A549 (cell line): Measurements from ENCODE around the gene TNP1. TPM values are rescaled to one million over a fixed set of nuclear protein-coding genes. Genes with fewer than 3 reads are reported as not detected.

ENCODE experiments used
- ATAC-seq, 2 experiments: fragments of 200-7000 bp in 1 of 2; fragments of >200 bp in 1 of 2; cut with Nextera tagmentation in 1 of 2; cut with Tn5 transposase in 1 of 2; 3 replicates each; pipeline versions ENCODE4 v1.8.0 to v1.9.1; 2018 to 2020; ENCODE audit warnings: mild to moderate bottlenecking in 1 of 2, moderate library complexity in 1 of 2
- CTCF ChIA-PET: fragments of 300-600 bp; sonication (Branson Sonifier 250); formaldehyde crosslinking; extraction: SDS; loops from one replicate; lab custom pipeline; 2021; ENCODE audit warnings: antibody characterized with exemption, inconsistent platforms; lab: Yijun Ruan, JAX
- POLR2A ChIA-PET: fragments of 350-600 bp; formaldehyde crosslinking; extraction: SDS; loops from one replicate; lab custom pipeline; 2021; ENCODE audit warnings: antibody characterized with exemption, inconsistent platforms; lab: Yijun Ruan, JAX
- DNase-seq, 2 experiments: peaks; one replicate each; pipeline versions ENCODE4 v3.0.0 to v3.0.0-alpha.2; 2011 to 2016; ENCODE audit warnings: low read depth in 1 of 2, low spot score in 1 of 2
- FAIRE-seq: peaks from 2 replicates; lab custom pipeline; 2011; peaks lifted over from hg19 to GRCh38; lab: Jason Lieb, UNC
- H3K27ac ChIP-seq, 2 experiments: fragments of >200 bp; sonication (Bioruptor Twin); formaldehyde crosslinking; 3 replicates each; pipeline ENCODE4 v1.5.1; 2016 to 2017
- H3K4me1 ChIP-seq: fragments of >200 bp; sonication (Bioruptor Twin); formaldehyde crosslinking; 3 replicates; pipeline ENCODE4 v1.6.1; 2016
- H3K4me2 ChIP-seq: fragments of >200 bp; sonication (Bioruptor Twin); formaldehyde crosslinking; 3 replicates; pipeline ENCODE4 v1.6.1; 2016
- H3K4me3 ChIP-seq: fragments of >200 bp; sonication (Bioruptor Twin); formaldehyde crosslinking; 3 replicates; pipeline ENCODE4 v1.5.1; 2016
- H3K9me3 ChIP-seq: fragments of >200 bp; sonication (Bioruptor Twin); formaldehyde crosslinking; 3 replicates; pipeline ENCODE4 v1.6.1; 2016
- BHLHE40 ChIP-seq: IDR thresholded peaks from 2 replicates; pipeline ENCODE4 v1.6.1; 2012; ENCODE audit warnings: low read depth, low read length, inconsistent platforms
- CBX8 ChIP-seq: fragments of 200-600 bp; sonication (generic); IDR thresholded peaks from 2 replicates; pipeline ENCODE4 v1.6.1; 2016
- CEBPB ChIP-seq, 2 experiments: fragments of >200 bp in 1 of 2; sonication (Bioruptor Twin) in 1 of 2; formaldehyde crosslinking in 1 of 2; IDR thresholded peaks; 2 replicates each; pipeline ENCODE4 v1.6.1; 2012 to 2016
- CHD2 ChIP-seq: fragments of 150-350 bp; IDR thresholded peaks from 2 replicates; pipeline ENCODE4 v1.6.1; 2014; ENCODE audit warnings: low read length; ENCODE audit not compliant: partially characterized antibody
- EHF ChIP-seq: fragments of 250-450 bp; sonication (Bioruptor Pico); IDR thresholded peaks from 2 replicates; pipeline ENCODE4 v1.5.0; 2020; ENCODE audit warnings: mild to moderate bottlenecking
- EHMT2 ChIP-seq: fragments of 200-600 bp; sonication (generic); IDR thresholded peaks from 2 replicates; pipeline ENCODE4 v1.6.1; 2016; ENCODE audit warnings: antibody characterized with exemption, low read depth, mild to moderate bottlenecking, moderate library complexity
- FOXS1 ChIP-seq: fragments of 250-450 bp; sonication (Bioruptor Pico); IDR thresholded peaks from 2 replicates; pipeline ENCODE4 v1.5.0; 2020; ENCODE audit warnings: mild to moderate bottlenecking, moderate library complexity
- GATA3 ChIP-seq: IDR thresholded peaks from 2 replicates; pipeline ENCODE4 v1.6.1; 2012; ENCODE audit warnings: borderline replicate concordance
- HES2 ChIP-seq: fragments of >200 bp; sonication (Bioruptor Twin); formaldehyde crosslinking; IDR thresholded peaks from 2 replicates; pipeline ENCODE4 v1.6.1; 2016
- HOXB13 ChIP-seq: fragments of 250-450 bp; sonication (Bioruptor Pico); IDR thresholded peaks from 2 replicates; pipeline ENCODE4 v1.5.0; 2020; ENCODE audit warnings: low read depth, mild to moderate bottlenecking, moderate library complexity
- HOXB5 ChIP-seq: fragments of 250-450 bp; sonication (Bioruptor Pico); IDR thresholded peaks from 2 replicates; pipeline ENCODE4 v1.5.0; 2020; ENCODE audit warnings: mild to moderate bottlenecking, moderate library complexity
- NR3C1 ChIP-seq: fragments of >200 bp; sonication (Bioruptor Twin); formaldehyde crosslinking; IDR thresholded peaks from 3 replicates; pipeline ENCODE4 v1.6.1; 2017
- RCOR1 ChIP-seq: fragments of 150-350 bp; IDR thresholded peaks from 2 replicates; pipeline ENCODE4 v1.6.1; 2014; ENCODE audit warnings: antibody characterized with exemption, low read length, low read depth
- RFX5 ChIP-seq: fragments of 450-650 bp; IDR thresholded peaks from 2 replicates; pipeline ENCODE4 v1.7.1; 2014; ENCODE audit warnings: antibody characterized with exemption, mild to moderate bottlenecking, moderate library complexity
- RNF2 ChIP-seq: fragments of 200-600 bp; sonication (generic); IDR thresholded peaks from 2 replicates; pipeline ENCODE4 v1.6.1; 2016; ENCODE audit warnings: low read depth, mild to moderate bottlenecking, antibody characterized with exemption, moderate library complexity, borderline replicate concordance
- SMC3 ChIP-seq: fragments of >200 bp; sonication (Bioruptor Twin); formaldehyde crosslinking; IDR thresholded peaks from 3 replicates; pipeline ENCODE4 v1.6.1; 2018; ENCODE audit warnings: inconsistent platforms
- SREBF2 ChIP-seq: fragments of 450-650 bp; IDR thresholded peaks from 2 replicates; pipeline ENCODE4 v1.6.1; 2014; ENCODE audit warnings: mild to moderate bottlenecking, moderate library complexity
- TFCP2L1 ChIP-seq: fragments of 250-450 bp; sonication (Bioruptor Pico); IDR thresholded peaks from 2 replicates; pipeline ENCODE4 v1.5.0; 2021; ENCODE audit warnings: mild to moderate bottlenecking
- TP53 ChIP-seq: fragments of 250-450 bp; sonication (Bioruptor Pico); IDR thresholded peaks from 2 replicates; pipeline ENCODE4 v1.5.0; 2021; ENCODE audit warnings: mild to moderate bottlenecking, moderate library complexity
- WGBS: methylation state at CpG from one replicate; pipeline ENCODE4 v1.1.6; 2017; ENCODE audit errors: missing lambda C conversion rate; 5-methylcytosine and 5-hydroxymethylcytosine counted together
- polyA plus RNA-seq, 4 experiments: library from polyadenylated mRNA; depleted of rRNA in 3 of 4; stranded (reverse); fragments of >200 nt; fragmentation: RNase III in 1 of 4; extraction: RNeasy Plus Mini Kit Qiagen cat#74134 plus additional on column Dnase treatment in 1 of 4; gene quantifications; 2 replicates in 3 of 4; 3 replicates in 1 of 4; pipeline ENCODE4 v1.2.3, GENCODE V29; 2011 to 2017
- TF ChIP-seq, protein P1 (sequence below): fragments of 150-350 bp; IDR thresholded peaks from 2 replicates; pipeline ENCODE4 v1.6.1; 2014; ENCODE audit warnings: low read depth, mild to moderate bottlenecking, low read length
- TF ChIP-seq, protein P2 (sequence below): fragments of 200-600 bp; sonication (generic); IDR thresholded peaks from 2 replicates; pipeline ENCODE4 v1.6.1; 2016; ENCODE audit warnings: antibody characterized with exemption, mild to moderate bottlenecking, moderate library complexity

TNP1 gene
- polyA plus RNA-seq, 2 of the 4 experiments (the other 2 are of a cell fraction): not detected

DNA sequence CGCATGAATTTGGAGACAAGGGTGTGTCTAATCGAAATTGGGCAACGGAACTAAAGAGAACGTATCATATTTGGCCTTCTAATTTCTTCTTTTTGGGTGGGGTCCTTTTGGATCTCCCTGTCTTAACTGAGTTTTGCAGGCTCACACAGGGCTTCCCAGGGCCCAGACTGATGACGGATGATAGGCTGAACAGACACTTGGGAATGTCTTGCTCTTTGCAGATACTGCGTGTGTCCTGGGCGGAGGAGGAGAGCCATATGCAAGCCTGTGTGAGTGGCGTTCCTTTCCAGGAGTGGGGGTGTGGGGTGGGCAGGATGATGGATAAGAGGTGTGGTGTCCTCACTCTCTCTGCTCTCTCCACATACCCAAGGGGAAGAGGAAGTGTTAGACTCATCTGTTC, 40.1 kb downstream of the TNP1 start:
- FAIRE-seq (no peak), DNase-seq (no peak), ATAC-seq (no peak)
- ChIA-PET POLR2A (no interaction called here), CTCF (no interaction called here)
- H3K27ac ChIP-seq: no peak overlapping the region
- WGBS: 53% methylated on average over 8 of the region's 8 CpGs
- H3K9me3 ChIP-seq: no peaks in the 10 kb centered on the region
- H3K4me2 ChIP-seq: no peak overlapping the region
- TF ChIP-seq EHMT2 (no peak), EHF (CRISPR knock-in tag) (no peak), BHLHE40 (no peak), GATA3 (no peak), HOXB5 (CRISPR knock-in tag) (no peak)
- TF ChIP-seq, protein P1, sequence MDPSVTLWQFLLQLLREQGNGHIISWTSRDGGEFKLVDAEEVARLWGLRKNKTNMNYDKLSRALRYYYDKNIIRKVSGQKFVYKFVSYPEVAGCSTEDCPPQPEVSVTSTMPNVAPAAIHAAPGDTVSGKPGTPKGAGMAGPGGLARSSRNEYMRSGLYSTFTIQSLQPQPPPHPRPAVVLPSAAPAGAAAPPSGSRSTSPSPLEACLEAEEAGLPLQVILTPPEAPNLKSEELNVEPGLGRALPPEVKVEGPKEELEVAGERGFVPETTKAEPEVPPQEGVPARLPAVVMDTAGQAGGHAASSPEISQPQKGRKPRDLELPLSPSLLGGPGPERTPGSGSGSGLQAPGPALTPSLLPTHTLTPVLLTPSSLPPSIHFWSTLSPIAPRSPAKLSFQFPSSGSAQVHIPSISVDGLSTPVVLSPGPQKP: no peak
- H3K4me1 ChIP-seq: no peaks in the 10 kb centered on the region
- H3K4me3 ChIP-seq: no peak overlapping the region

- no peak for DNase-seq
- H3K4me1 ChIP-seq: no peaks in the 10 kb centered on the region
- 9% methylated on average over 3 of the region's 3 CpGs for WGBS
- no peak overlapping the region for H3K4me3 ChIP-seq
- TF ChIP-seq CBX8 (no peak), SREBF2 (no peak), TFCP2L1 (CRISPR knock-in tag) (no peak), TP53 (no peak), FOXS1 (CRISPR knock-in tag) (no peak), CEBPB (IDR thresholded peaks at IDR 0.05) (no peak), RCOR1 (no peak), HOXB13 (no peak), HES2 (no peak), NR3C1 (no peak), RNF2 (no peak), CHD2 (no peak), RFX5 (no peak), SMC3 (no peak)
- TF ChIP-seq, protein P2, sequence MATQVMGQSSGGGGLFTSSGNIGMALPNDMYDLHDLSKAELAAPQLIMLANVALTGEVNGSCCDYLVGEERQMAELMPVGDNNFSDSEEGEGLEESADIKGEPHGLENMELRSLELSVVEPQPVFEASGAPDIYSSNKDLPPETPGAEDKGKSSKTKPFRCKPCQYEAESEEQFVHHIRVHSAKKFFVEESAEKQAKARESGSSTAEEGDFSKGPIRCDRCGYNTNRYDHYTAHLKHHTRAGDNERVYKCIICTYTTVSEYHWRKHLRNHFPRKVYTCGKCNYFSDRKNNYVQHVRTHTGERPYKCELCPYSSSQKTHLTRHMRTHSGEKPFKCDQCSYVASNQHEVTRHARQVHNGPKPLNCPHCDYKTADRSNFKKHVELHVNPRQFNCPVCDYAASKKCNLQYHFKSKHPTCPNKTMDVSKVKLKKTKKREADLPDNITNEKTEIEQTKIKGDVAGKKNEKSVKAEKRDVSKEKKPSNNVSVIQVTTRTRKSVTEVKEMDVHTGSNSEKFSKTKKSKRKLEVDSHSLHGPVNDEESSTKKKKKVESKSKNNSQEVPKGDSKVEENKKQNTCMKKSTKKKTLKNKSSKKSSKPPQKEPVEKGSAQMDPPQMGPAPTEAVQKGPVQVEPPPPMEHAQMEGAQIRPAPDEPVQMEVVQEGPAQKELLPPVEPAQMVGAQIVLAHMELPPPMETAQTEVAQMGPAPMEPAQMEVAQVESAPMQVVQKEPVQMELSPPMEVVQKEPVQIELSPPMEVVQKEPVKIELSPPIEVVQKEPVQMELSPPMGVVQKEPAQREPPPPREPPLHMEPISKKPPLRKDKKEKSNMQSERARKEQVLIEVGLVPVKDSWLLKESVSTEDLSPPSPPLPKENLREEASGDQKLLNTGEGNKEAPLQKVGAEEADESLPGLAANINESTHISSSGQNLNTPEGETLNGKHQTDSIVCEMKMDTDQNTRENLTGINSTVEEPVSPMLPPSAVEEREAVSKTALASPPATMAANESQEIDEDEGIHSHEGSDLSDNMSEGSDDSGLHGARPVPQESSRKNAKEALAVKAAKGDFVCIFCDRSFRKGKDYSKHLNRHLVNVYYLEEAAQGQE: no peak
- ATAC-seq: no peak
- no peak overlapping the region for H3K27ac ChIP-seq
- FAIRE-seq: no peak
- H3K4me2 ChIP-seq: no peak overlapping the region
- POLR2A ChIA-PET: no interaction called here
- no peaks in the 10 kb centered on the region for H3K9me3 ChIP-seq
- CTCF ChIA-PET: no interaction called here
Measured at GRCh38 chr2:216819055-216819454, 40.8 kb downstream of the TNP1 start.
